HG03460 (cell line): ENCODE measurements around the gene TMEM125.

Source experiments
- ATAC-seq: cut with Tn5 transposase; IDR thresholded peaks from one replicate; pipeline ENCODE4 v1.9.1; 2021; ENCODE audit not compliant: unreplicated experiment

The TMEM125 gene

GRCh38 chr1:43288785-43289706 lies 19.3 kb downstream of the TMEM125 start:
- ATAC-seq: no peak

DNA sequence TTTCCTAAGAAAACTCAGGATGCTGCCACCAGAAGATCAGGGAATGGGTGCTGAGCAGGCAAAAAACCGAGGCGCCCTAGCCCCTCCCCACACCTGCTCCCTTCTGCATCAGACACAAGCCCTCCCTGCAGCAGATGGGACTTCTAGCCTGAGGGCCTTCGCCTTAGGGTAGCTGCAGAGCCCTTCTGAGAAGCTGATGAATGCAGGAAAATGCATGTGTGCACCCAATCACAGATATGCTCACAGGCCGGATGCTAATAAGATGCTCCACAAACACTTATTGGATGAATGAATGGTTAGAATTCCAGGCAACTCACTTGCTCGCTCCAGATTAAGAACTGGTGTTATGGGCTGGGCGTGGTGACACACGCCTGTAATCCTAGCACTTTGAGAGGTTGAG lies 22.4 kb downstream of the TMEM125 start:
- no peak for ATAC-seq

DNA sequence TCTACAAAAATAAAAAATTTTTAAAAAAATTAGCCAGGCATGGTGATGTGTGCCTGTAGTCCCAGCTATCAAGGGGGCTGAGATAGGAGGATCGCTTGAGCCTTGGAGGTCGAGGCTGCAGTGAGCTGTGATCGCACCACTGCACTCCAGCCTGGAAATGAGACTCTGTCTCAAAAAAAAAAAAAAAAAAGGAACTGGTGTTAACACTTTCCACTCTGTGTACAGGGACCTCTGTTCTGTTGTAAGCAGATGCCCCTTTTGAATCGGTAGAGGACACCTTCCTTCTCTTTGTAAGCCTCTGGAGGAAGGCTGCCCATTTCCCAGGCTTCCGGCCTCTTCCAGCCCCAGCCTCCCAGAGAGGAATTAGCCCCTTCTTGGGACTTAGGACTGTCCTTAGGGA lies 22.9 kb downstream of the TMEM125 start:
- ATAC-seq: no peak

GRCh38 chr1:43293176-43293575 lies 23.4 kb downstream of the TMEM125 start:
- no peak for ATAC-seq

DNA sequence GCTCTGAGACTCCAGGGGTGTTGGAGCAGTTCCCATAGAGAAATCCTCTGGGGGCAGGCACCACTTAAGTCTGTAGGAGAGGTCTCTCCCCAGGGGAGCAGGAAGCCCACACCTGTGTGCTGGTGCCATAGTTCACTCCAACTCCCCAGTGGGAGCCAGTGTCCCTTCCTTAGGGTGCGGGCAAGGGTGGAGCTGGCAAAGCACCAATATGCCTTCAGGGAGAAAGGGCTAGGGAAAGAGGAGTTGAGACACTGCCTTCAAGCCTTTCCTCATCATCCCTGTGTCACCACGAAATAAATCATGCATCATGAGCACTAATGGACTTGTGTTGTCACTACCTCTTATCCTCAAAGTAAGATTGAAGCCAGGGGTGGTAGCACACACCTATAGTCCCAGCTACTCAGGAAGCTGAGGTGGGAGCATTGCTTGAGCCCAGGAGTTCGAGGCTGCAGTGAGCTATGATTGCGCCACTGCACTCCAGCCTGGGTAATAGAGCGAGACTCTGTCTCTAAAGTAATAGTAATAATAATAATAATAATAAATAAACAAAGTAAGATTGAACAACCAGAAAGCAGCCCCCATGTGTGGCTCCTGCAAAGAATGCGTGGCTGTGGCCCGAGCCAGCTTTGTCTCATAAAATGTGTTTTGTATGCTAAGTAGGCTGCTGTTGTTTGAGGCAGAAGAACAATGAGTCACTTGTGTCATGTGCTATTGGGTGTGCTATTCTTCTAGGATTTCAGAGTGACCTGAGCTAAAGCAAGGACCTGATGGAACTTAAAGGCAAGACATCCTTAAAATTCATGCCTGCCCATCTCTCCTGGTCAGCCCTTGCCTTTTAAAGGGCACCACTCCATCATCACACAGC lies 24.3 kb downstream of the TMEM125 start:
- ATAC-seq: no peak

DNA sequence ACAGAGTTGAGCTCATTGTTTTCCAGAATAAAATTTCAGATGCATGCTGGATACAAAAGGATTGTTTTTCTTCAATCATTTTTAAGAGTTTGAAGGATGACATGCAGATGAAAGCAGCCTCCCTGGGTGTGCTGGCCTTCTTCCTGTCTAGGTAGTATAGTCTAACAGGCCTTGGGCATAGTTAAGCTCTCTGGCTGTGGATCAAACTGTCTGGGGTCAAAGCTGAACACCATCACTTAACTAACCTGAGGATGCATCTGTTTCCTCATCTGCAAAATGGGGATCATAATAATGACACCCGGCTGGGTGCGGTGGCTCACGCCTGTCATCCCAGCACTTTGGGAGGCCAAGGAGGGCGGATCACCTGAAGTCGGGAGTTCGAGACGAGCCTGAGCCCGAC lies 25.0 kb downstream of the TMEM125 start:
- ATAC-seq: no peak

DNA sequence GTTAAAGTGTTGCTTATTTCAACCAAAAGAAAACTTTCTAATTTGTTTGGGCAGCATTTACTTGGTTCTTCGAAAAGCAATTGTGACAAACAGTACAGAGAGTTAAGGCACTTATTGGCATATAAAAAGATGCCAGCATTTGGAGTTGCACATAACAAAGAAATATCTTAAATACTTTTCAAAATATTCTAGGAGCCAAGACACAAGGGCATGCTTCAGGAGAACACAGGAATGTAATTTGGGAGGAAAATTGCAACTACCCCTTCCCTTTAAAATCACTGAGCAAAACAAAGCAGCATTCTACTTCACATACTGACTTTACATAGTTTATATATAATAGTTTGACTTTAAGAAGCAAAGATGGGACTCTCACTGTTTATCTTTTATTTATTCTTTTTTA lies 26.4 kb downstream of the TMEM125 start:
- no peak for ATAC-seq

DNA sequence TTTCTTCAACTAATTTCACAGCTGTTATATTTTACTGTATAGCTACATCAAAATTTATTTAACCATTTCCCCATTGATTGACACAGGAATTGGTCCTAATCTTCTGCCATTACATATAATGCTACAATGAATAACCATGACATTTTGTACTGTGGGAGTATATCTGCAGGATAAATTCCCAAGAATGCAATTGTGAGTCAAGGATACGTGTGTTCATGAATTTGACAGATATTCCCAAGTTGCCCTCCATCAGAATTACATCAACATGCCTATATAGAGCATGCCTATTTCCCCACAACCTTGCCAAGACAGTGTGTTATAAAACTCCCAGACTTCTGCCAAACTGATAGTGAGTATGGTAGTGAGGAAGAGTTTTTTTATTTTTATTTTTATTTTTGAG lies 28.3 kb downstream of the TMEM125 start:
- no peak for ATAC-seq

- no peak for ATAC-seq
Measured at GRCh38 chr1:43299101-43299500, 29.3 kb downstream of the TMEM125 start.

GRCh38 chr1:43300378-43301094 lies 30.8 kb downstream of the TMEM125 start, which contains the start of gene TIE1:
Gene TIE1 (plus strand): TSS chr1:43300982. CDS start chr1:43301072, 90 bp downstream.
- no peak for ATAC-seq

DNA sequence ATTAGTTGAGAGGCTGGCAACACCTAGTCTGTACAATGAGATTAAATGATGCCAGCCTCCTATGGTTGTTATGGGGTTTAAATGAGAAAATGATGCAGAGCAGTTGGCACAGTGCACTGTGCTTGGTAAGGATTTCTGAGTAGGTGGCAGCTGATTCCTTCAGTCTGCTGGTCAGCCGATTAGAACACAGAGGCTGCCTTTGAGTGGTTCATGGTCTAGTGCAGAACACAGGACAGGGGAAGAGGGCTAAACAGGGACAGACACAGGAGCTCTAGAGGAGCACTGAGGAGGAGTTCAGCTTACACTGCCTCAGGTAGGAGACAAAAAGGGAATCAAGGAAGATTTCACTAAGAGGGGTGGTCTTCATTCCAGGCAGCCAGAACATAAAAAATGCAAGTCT lies 32.4 kb downstream of the TMEM125 start:
- ATAC-seq: no peak

GRCh38 chr1:43302721-43303470 lies 33.1 kb downstream of the TMEM125 start:
- ATAC-seq: no peak

DNA sequence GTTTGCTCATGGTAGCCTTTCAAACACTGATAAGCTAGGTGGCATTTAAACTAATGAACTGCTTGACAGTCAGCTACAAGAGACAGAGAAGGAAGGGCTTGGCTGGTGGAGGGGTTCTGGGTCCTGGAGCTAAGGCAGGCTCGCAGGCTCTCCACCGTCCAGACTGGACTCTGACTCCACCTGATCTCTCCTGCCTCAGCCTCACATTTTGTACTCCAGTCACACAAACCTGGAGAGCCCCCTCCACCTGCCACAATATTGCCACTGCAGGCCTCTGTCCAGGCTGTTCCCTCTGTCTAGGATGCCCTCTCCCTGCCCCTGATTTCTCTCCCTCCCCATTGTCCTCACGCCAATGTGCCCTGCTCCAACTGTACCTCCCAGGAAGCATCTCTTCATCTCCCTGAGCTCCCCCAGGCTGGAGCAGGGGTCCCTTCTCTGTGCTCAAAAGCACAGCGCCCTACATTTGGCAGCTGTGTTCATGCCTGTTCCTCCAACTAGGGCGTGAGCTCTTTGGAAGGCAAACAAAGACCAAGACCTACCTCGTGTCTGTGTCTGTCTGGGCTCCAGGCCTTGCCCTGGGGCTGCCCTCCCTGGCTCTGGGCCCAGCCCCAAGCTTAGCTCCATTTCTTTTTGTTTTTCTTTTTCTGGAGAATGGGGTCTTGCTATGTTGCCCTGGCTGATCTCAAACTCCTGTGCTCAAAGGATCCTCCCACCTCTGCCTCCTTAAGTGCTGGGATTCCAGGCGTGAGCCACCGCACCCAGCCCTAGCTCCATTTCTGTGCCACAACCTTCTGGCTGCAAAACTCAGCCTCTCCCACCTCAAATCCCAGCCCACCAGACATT lies 33.9 kb downstream of the TMEM125 start:
- ATAC-seq: no peak

- ATAC-seq: no peak
Measured at GRCh38 chr1:43304314-43304681, 34.5 kb downstream of the TMEM125 start.

DNA sequence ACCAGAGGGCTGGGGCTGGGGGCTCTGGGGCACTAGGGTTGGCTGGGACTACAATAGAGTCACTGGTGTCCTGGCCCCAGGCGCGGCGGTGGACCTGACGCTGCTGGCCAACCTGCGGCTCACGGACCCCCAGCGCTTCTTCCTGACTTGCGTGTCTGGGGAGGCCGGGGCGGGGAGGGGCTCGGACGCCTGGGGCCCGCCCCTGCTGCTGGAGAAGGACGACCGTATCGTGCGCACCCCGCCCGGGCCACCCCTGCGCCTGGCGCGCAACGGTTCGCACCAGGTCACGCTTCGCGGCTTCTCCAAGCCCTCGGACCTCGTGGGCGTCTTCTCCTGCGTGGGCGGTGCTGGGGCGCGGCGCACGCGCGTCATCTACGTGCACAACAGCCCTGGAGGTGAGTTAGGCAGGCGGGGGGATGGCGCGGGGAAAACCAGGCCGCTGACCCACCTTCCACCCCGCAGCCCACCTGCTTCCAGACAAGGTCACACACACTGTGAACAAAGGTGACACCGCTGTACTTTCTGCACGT lies 35.1 kb downstream of the TMEM125 start:
- no peak for ATAC-seq

- no peak for ATAC-seq
Measured at GRCh38 chr1:43305461-43305860, 35.7 kb downstream of the TMEM125 start.

- no peak for ATAC-seq
Measured at GRCh38 chr1:43305926-43306687, 36.3 kb downstream of the TMEM125 start.

DNA sequence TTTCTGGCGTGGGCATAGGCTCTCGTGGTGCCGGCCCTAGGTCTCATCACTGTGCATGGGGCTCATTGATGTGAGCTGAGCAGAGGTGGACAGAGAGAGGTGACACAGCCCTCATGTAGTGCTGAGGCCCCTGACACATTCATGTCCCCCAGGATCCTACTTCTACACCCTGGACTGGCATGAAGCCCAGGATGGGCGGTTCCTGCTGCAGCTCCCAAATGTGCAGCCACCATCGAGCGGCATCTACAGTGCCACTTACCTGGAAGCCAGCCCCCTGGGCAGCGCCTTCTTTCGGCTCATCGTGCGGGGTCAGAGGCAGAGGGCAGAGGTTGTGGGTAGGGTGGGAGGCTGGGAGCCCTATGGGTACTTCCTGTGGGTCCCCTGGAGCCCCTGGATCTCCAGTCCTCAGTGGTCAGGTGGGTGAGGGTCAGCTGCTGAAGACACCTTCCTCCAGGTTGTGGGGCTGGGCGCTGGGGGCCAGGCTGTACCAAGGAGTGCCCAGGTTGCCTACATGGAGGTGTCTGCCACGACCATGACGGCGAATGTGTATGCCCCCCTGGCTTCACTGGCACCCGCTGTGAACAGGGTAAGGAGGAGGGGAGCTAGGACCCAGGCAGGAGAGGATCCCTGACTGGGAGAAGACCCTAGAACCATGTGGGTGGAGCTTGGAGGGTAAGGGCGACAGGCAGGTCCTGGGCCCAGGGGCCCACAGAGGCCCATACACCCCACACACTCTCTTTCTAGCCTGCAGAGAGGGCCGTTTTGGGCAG lies 37.1 kb downstream of the TMEM125 start:
- ATAC-seq: no peak
